HCT116 (cell line): ENCODE data around the gene SND1. TPM values are rescaled to one million over a fixed set of nuclear protein-coding genes. Genes with fewer than 3 reads are reported as not detected.

Experiments used
- ATAC-seq: fragments of 200-7000 bp; cut with Tn5 transposase; 2 replicates; pipeline ENCODE4 v1.9.1; 2020; ENCODE audit warnings: mild to moderate bottlenecking, moderate library complexity
- BruUV-seq: library from RNA; stranded (reverse); fragments of 400-500 nt; replicated peaks from 2 replicates; lab custom pipeline; 2021; lab: Mats Ljungman, UMichigan
- CTCF ChIA-PET: fragments of 300-600 bp; sonication (Branson Sonifier 250); formaldehyde crosslinking; loops from one replicate; lab custom pipeline; 2021; ENCODE audit warnings: antibody characterized with exemption; lab: Charles Lee
- POLR2A ChIA-PET: fragments of 300-600, 350-600 bp; sonication (Branson Sonifier 250); formaldehyde crosslinking; loops from one replicate; lab custom pipeline; 2021; ENCODE audit warnings: antibody characterized with exemption; lab: Charles Lee
- RAD21 ChIA-PET, 2 experiments: fragments of 300-600 bp; sonication (Branson Sonifier 250); formaldehyde crosslinking; loops; one replicate each; lab custom pipeline; 2023; ENCODE audit warnings: low total read pairs in 2 of 2; ENCODE audit not compliant: uncharacterized antibody in 2 of 2, unreplicated experiment in 2 of 2, low non-redundant PET in 1 of 2; lab: Charles Lee
- DNase-seq: peaks from one replicate; pipeline ENCODE4 v3.0.0-alpha.2; 2010; ENCODE audit warnings: low read depth, low spot score
- H2AFZ ChIP-seq: fragments of 200-600 bp; shearing (Covaris generic), sonication (generic); 2 replicates; pipeline ENCODE4 v1.6.1; 2017; ENCODE audit warnings: low read depth, mixed run types, mixed read lengths, antibody characterized with exemption, low read length; ENCODE audit not compliant: poor library complexity, severe bottlenecking
- H3K27ac ChIP-seq: 2 replicates; pipeline ENCODE4 v1.5.1; 2012; ENCODE audit warnings: low read depth, low read length
- H3K27me3 ChIP-seq: fragments of 200-600 bp; sonication (generic); 2 replicates; pipeline ENCODE4 v1.6.1; 2016; ENCODE audit warnings: mixed run types, low read length, mixed read lengths; ENCODE audit not compliant: insufficient read depth
- H3K36me3 ChIP-seq, 2 experiments: fragments of 200-500 bp in 1 of 2; fragments of 200-600 bp in 1 of 2; sonication (Bioruptor generic) in 1 of 2; sonication (generic) in 1 of 2; 2 replicates each; pipeline versions ENCODE4 v1.5.1 to v1.6.1; 2014 to 2016; ENCODE audit warnings: low read length in 2 of 2, inconsistent platforms in 1 of 2, mixed read lengths in 1 of 2, mixed run types in 1 of 2; ENCODE audit not compliant: insufficient read depth in 2 of 2, control insufficient read depth in 1 of 2
- H3K4me1 ChIP-seq, 2 experiments: fragments of 200-600 bp in 1 of 2; sonication (generic) in 1 of 2; 2 replicates each; pipeline versions ENCODE4 v1.5.1 to v1.6.1; 2012 to 2017; ENCODE audit warnings: low read length in 2 of 2, inconsistent platforms in 1 of 2, mild to moderate bottlenecking in 1 of 2, mixed read lengths in 1 of 2, mixed run types in 1 of 2, moderate library complexity in 1 of 2; ENCODE audit not compliant: insufficient read depth in 2 of 2, control insufficient read depth in 1 of 2
- H3K4me2 ChIP-seq: fragments of 200-600 bp; sonication (generic); 2 replicates; pipeline ENCODE4 v1.6.1; 2017; ENCODE audit warnings: mixed run types, low read length, mixed read lengths
- H3K4me3 ChIP-seq, 2 experiments: fragments of 200-600 bp in 1 of 2; sonication (generic) in 1 of 2; replicated peaks in 1 of 2; 2 replicates each; pipeline ENCODE4 v1.5.1; 2011 to 2016; ENCODE audit warnings: low read length in 2 of 2, control low read depth in 1 of 2, low read depth in 1 of 2, mild to moderate bottlenecking in 1 of 2, mixed read lengths in 1 of 2, mixed run types in 1 of 2
- H3K79me2 ChIP-seq: fragments of 200-600 bp; sonication (generic); 2 replicates; pipeline ENCODE4 v1.6.1; 2017; ENCODE audit warnings: mild to moderate bottlenecking, mixed run types, low read length, moderate library complexity, mixed read lengths; ENCODE audit not compliant: insufficient read depth
- H3K9ac ChIP-seq: fragments of 200-600 bp; sonication (generic); 2 replicates; pipeline ENCODE4 v1.6.1; 2016; ENCODE audit warnings: low read length, mixed read lengths
- H3K9me2 ChIP-seq: fragments of 200-600 bp; sonication (generic), shearing (Covaris generic); 2 replicates; pipeline ENCODE4 v1.6.1; 2017; ENCODE audit warnings: mixed run types, mild to moderate bottlenecking, moderate library complexity; ENCODE audit not compliant: insufficient read depth
- H3K9me3 ChIP-seq, 2 experiments: fragments of 200-500 bp in 1 of 2; fragments of 200-600 bp in 1 of 2; sonication (Bioruptor generic) in 1 of 2; sonication (generic) in 1 of 2; 2 replicates each; pipeline ENCODE4 v1.6.1; 2014 to 2017; ENCODE audit warnings: low read length in 2 of 2, mixed read lengths in 2 of 2, inconsistent platforms in 1 of 2, low read depth in 1 of 2, mild to moderate bottlenecking in 1 of 2, mixed run types in 1 of 2, moderate library complexity in 1 of 2; ENCODE audit not compliant: control insufficient read depth in 1 of 2, insufficient read depth in 1 of 2
- H4K20me1 ChIP-seq: fragments of 200-600 bp; sonication (generic), shearing (Covaris generic); 2 replicates; pipeline ENCODE4 v1.6.1; 2017; ENCODE audit warnings: mixed run types, mild to moderate bottlenecking, moderate library complexity; ENCODE audit not compliant: insufficient read depth
- CEBPB ChIP-seq: IDR thresholded peaks from 2 replicates; pipeline ENCODE4 v1.6.1; 2012; ENCODE audit warnings: low read depth
- EGR1 ChIP-seq: IDR thresholded peaks from 2 replicates; pipeline ENCODE4 v1.6.1; 2012; ENCODE audit warnings: low read depth
- EZH2phosphoT487 ChIP-seq: fragments of 200-600 bp; IDR thresholded peaks from 2 replicates; pipeline ENCODE4 v1.6.1; 2018; ENCODE audit warnings: antibody characterized with exemption, borderline replicate concordance
- FOSL1 ChIP-seq: IDR thresholded peaks from 2 replicates; pipeline ENCODE4 v1.6.1; 2012; ENCODE audit warnings: low read depth
- POLR2A ChIP-seq: IDR thresholded peaks from 2 replicates; pipeline ENCODE4 v1.7.0; 2011; ENCODE audit warnings: borderline replicate concordance; ENCODE audit not compliant: insufficient read depth, insufficient read length; ENCODE audit errors: extremely low read depth
- POLR2AphosphoS5 ChIP-seq: IDR thresholded peaks from 2 replicates; pipeline ENCODE4 v1.6.1; 2011; ENCODE audit warnings: mild to moderate bottlenecking, low read depth, low read length, moderate library complexity
- SIN3A ChIP-seq: IDR thresholded peaks from 2 replicates; pipeline ENCODE4 v1.6.1; 2012; ENCODE audit warnings: low read depth
- intact Hi-C: fragments of 100-400 bp; cut with micrococcal nuclease; formaldehyde crosslinking; loops from 2 replicates; pipeline ENCODE4 v1.10.0; 2022
- total RNA-seq: library from RNA; stranded (reverse); gene quantifications from one replicate; pipeline ENCODE4 v1.2.1, GENCODE V29; 2021; ENCODE audit not compliant: unreplicated experiment
- TF ChIP-seq, protein P1 (sequence below), 3 experiments: fragments of 200-600 bp in 1 of 3; sonication (generic) in 1 of 3; IDR thresholded peaks in 2 of 3; conservative IDR thresholded peaks in 1 of 3; 2 replicates each; pipeline ENCODE4 v1.5.1; 2012 to 2017; ENCODE audit warnings: low read depth in 2 of 3, low read length in 2 of 3, antibody characterized with exemption in 1 of 3, borderline replicate concordance in 1 of 3, control low read depth in 1 of 3, mild to moderate bottlenecking in 1 of 3, mixed read lengths in 1 of 3, mixed run types in 1 of 3, moderate library complexity in 1 of 3; ENCODE audit not compliant: insufficient read depth in 1 of 3

SND1 gene
- total RNA-seq, 1 experiment from 2014 or later = 169 TPM

DNA sequence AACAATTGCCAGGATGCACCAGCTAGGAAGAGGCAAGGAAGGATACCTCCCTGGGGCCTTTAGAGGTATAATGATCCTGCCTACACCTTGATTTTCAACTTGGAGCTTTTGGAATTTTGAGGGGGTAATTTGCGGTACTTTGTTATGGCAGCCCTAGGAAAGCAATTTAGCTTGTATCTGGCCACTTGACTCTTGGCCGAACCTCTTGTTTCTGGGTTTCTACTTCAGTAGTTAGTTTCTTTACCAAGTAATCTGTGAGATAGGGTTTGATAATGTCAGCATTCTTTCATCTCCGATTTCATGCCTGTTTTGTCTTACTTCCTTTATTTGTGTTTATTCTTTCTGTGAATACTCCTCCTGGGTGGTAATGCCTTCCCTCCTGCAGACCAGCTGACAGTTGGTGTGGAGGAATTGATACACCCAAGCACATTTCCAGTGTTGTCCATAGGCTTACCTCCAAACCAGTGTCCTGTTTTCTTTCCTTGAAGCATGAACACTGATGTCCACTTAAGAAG, 163.7 kb downstream of the SND1 start:
- Histone ChIP-seq H3K27me3 (no peaks in the 10 kb centered on the region), H3K27ac (no peak overlapping the region), H3K4me3 (no peak overlapping the region), H3K4me1 (peaks cover 8 to 23% of the 10 kb centered on the region in 2 experiments), H3K36me3 (no peaks in the 10 kb centered on the region), H4K20me1 (peaks cover 44% of the 10 kb centered on the region; the same call in 1 of the 2 replicates), H3K9me2 (no peaks in the 10 kb centered on the region), H3K9me3 (no peaks in the 10 kb centered on the region), H3K9ac (no peak overlapping the region), H2AFZ (no peak overlapping the region), H3K79me2 (peaks cover 82% of the 10 kb centered on the region), H3K4me2 (no peak overlapping the region)
- intact Hi-C loops = no loop called here
- RAD21 ChIA-PET = no interaction called here
- DNase-seq = no peak
- POLR2A ChIA-PET = no interaction called here
- no TSS peak for BruUV-seq
- no peak for TF ChIP-seq EZH2phosphoT487
- TF ChIP-seq SIN3A = no peak
- TF ChIP-seq CEBPB = no peak
- no peak for TF ChIP-seq POLR2AphosphoS5
- TF ChIP-seq, protein P1, sequence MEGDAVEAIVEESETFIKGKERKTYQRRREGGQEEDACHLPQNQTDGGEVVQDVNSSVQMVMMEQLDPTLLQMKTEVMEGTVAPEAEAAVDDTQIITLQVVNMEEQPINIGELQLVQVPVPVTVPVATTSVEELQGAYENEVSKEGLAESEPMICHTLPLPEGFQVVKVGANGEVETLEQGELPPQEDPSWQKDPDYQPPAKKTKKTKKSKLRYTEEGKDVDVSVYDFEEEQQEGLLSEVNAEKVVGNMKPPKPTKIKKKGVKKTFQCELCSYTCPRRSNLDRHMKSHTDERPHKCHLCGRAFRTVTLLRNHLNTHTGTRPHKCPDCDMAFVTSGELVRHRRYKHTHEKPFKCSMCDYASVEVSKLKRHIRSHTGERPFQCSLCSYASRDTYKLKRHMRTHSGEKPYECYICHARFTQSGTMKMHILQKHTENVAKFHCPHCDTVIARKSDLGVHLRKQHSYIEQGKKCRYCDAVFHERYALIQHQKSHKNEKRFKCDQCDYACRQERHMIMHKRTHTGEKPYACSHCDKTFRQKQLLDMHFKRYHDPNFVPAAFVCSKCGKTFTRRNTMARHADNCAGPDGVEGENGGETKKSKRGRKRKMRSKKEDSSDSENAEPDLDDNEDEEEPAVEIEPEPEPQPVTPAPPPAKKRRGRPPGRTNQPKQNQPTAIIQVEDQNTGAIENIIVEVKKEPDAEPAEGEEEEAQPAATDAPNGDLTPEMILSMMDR (IDR thresholded peaks at IDR 0.05 in 2 of 3, conservative IDR thresholded peaks at IDR 0.05 in 1 of 3; ENCODE audit: borderline replicate concordance in 1 of 3, insufficient read depth in 1 of 3, low read depth in 2 of 3, low read length in 2 of 3) = no peak
- no peak for TF ChIP-seq FOSL1
- TF ChIP-seq POLR2A = no peak
- no peak for TF ChIP-seq EGR1
- no peak for ATAC-seq
- CTCF ChIA-PET = interaction anchor here (0.8 kb wide), 1 partner anchor 23 kb away, joined by 3 read pairs; no protein-coding TSS in a partner anchor
